ENCODE data around the gene TRAK2. TPM values are rescaled to one million over a fixed set of nuclear protein-coding genes. Genes with fewer than 3 reads are reported as not detected.

The TRAK2 gene
- polyA plus RNA-seq, 1 of the 3 experiments (the other 2 are of a cell fraction), result 10.4 TPM

- no peak overlapping the region for H3K9ac ChIP-seq
- H3F3A ChIP-seq (replicated peaks; ENCODE audit: insufficient read depth), result peaks cover 12% of the 10 kb centered on the region
- POLR2A ChIA-PET, result no interaction called here
- no peak overlapping the region for H3K4me3 ChIP-seq (ENCODE audit: low read depth in 2 of 2, low read length in 1 of 2)
- no peak overlapping the region for H3K4me2 ChIP-seq
- CTCF ChIA-PET, result interaction anchor here (1.1 kb wide), 1 partner anchor 9 kb away, joined by 3 read pairs; no protein-coding TSS in a partner anchor
- H3K27me3 ChIP-seq (ENCODE audit: insufficient read depth), result no peaks in the 10 kb centered on the region
- H3K4me1 ChIP-seq (ENCODE audit: control insufficient read depth in 1 of 2, insufficient read depth in 2 of 2, low read depth in 1 of 2, low read length in 1 of 2), result peaks cover 25 to 29% of the 10 kb centered on the region in 2 experiments; a peak in 3 of 4 replicates
- H4K20me1 ChIP-seq (ENCODE audit: insufficient read depth), result no peaks in the 10 kb centered on the region
- H3K9me3 ChIP-seq, result no peaks in the 10 kb centered on the region
- peaks cover 35% of the 10 kb centered on the region for H3K79me2 ChIP-seq (ENCODE audit: insufficient read depth)
- DNase-seq, result no peak
- peaks cover 8 to 22% of the 10 kb centered on the region in 2 experiments for H3K36me3 ChIP-seq (replicated peaks in 1 of 2; ENCODE audit: control insufficient read depth in 1 of 2, insufficient read depth in 2 of 2, low read length in 1 of 2)
- H2AFZ ChIP-seq (ENCODE audit: low read depth), result no peak overlapping the region
- H3K9me2 ChIP-seq, result no peaks in the 10 kb centered on the region
- 92% methylated on average over 3 of the region's 3 CpGs for WGBS (ENCODE audit: low lambda C conversion rate)
- peak overlapping the region; percentile 53 to 88 for H3K27ac ChIP-seq (ENCODE audit: low read depth in 2 of 2, low read length in 1 of 2)
- no peak for TF ChIP-seq FOXM1 (IDR thresholded peaks at IDR 0.05; ENCODE audit: low read depth)
- 0 out of 2 replicates have a peak, but pooled peaks have one; percentile 19 for TF ChIP-seq TEAD4 (IDR thresholded peaks at IDR 0.05; ENCODE audit: borderline replicate concordance, insufficient read depth)
- TF ChIP-seq, protein P1, sequence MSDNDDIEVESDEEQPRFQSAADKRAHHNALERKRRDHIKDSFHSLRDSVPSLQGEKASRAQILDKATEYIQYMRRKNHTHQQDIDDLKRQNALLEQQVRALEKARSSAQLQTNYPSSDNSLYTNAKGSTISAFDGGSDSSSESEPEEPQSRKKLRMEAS (IDR thresholded peaks at IDR 0.05; ENCODE audit: low read depth), result no peak
- TF ChIP-seq EZH2phosphoT487 (IDR thresholded peaks at IDR 0.05; ENCODE audit: borderline replicate concordance, low read depth), result no peak
- no peak for TF ChIP-seq MXI1 (IDR thresholded peaks at IDR 0.05; ENCODE audit: low read depth, low read length)
- TF ChIP-seq TCF12 (IDR thresholded peaks at IDR 0.05), result peak; percentile 40
- TF ChIP-seq CTCF (IDR thresholded peaks at IDR 0.05), result no peak
- TF ChIP-seq CHD2 (IDR thresholded peaks at IDR 0.05; ENCODE audit: low read length, partially characterized antibody), result no peak
- no peak for TF ChIP-seq SIN3A (IDR thresholded peaks at IDR 0.05; ENCODE audit: borderline replicate concordance, low read depth, low read length)
- TF ChIP-seq, protein P2, sequence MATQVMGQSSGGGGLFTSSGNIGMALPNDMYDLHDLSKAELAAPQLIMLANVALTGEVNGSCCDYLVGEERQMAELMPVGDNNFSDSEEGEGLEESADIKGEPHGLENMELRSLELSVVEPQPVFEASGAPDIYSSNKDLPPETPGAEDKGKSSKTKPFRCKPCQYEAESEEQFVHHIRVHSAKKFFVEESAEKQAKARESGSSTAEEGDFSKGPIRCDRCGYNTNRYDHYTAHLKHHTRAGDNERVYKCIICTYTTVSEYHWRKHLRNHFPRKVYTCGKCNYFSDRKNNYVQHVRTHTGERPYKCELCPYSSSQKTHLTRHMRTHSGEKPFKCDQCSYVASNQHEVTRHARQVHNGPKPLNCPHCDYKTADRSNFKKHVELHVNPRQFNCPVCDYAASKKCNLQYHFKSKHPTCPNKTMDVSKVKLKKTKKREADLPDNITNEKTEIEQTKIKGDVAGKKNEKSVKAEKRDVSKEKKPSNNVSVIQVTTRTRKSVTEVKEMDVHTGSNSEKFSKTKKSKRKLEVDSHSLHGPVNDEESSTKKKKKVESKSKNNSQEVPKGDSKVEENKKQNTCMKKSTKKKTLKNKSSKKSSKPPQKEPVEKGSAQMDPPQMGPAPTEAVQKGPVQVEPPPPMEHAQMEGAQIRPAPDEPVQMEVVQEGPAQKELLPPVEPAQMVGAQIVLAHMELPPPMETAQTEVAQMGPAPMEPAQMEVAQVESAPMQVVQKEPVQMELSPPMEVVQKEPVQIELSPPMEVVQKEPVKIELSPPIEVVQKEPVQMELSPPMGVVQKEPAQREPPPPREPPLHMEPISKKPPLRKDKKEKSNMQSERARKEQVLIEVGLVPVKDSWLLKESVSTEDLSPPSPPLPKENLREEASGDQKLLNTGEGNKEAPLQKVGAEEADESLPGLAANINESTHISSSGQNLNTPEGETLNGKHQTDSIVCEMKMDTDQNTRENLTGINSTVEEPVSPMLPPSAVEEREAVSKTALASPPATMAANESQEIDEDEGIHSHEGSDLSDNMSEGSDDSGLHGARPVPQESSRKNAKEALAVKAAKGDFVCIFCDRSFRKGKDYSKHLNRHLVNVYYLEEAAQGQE (IDR thresholded peaks at IDR 0.05; ENCODE audit: low read depth, low read length), result no peak
- TF ChIP-seq MEF2A (IDR thresholded peaks at IDR 0.05; ENCODE audit: borderline replicate concordance, low read depth), result no peak
- TF ChIP-seq JUND (IDR thresholded peaks at IDR 0.05), result no peak
- TF ChIP-seq RAD21 (IDR thresholded peaks at IDR 0.05; ENCODE audit: low read length), result no peak
- TF ChIP-seq FOSL2 (IDR thresholded peaks at IDR 0.05; ENCODE audit: borderline replicate concordance, low read depth), result no peak
- TF ChIP-seq EP300 (IDR thresholded peaks at IDR 0.05; ENCODE audit: borderline replicate concordance in 1 of 2, low read depth in 1 of 2, low read length in 1 of 2), result peak; percentile 24 to 53; a peak in 1 of 4 replicates
- peak; percentile 76 for TF ChIP-seq NFIC (IDR thresholded peaks at IDR 0.05; ENCODE audit: borderline replicate concordance)
- TF ChIP-seq, protein P3, sequence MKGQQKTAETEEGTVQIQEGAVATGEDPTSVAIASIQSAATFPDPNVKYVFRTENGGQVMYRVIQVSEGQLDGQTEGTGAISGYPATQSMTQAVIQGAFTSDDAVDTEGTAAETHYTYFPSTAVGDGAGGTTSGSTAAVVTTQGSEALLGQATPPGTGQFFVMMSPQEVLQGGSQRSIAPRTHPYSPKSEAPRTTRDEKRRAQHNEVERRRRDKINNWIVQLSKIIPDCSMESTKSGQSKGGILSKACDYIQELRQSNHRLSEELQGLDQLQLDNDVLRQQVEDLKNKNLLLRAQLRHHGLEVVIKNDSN (IDR thresholded peaks at IDR 0.05; ENCODE audit: borderline replicate concordance, low read depth), result no peak
- TF ChIP-seq ZBTB33 (IDR thresholded peaks at IDR 0.05; ENCODE audit: borderline replicate concordance, low read depth), result no peak
- TF ChIP-seq RCOR1 (IDR thresholded peaks at IDR 0.05; ENCODE audit: low read length), result no peak
- TF ChIP-seq NRF1 (IDR thresholded peaks at IDR 0.05; ENCODE audit: low read depth, low read length), result no peak
- no peak for TF ChIP-seq GABPA (IDR thresholded peaks at IDR 0.05; ENCODE audit: low read depth)
- TF ChIP-seq YY1 (IDR thresholded peaks at IDR 0.05; ENCODE audit: low read depth), result no peak
- TF ChIP-seq IRF3 (IDR thresholded peaks at IDR 0.05; ENCODE audit: low read depth, low read length), result no peak
- peak; percentile 45; the same call in 1 of the 2 replicates for TF ChIP-seq PBX3 (IDR thresholded peaks at IDR 0.05)
Measured at GRCh38 chr2:201403880-201404279, 47.4 kb downstream of the TRAK2 start.
